ENCODE measurements around the gene MYO1E.

DNA sequence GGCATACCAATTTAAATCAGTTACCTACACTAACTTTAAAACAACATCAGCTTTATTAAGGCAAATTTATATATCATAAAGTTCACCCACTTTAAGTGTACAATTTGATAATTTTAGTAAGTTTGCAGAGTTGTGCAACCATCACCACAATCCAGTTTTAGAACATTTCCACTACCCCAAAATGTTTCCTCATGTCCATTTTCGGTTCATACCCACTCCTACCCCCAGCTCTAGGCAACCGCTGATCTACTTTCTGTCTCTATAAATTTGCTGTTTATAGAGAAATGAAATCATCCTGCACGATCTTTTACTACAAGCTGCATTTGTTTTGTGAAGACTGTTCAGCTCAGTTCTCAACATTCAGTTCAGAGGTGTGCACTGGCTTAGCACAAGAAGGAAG, 33.8 kb upstream of the MYO1E start:
- TF ChIP-seq, protein P1, sequence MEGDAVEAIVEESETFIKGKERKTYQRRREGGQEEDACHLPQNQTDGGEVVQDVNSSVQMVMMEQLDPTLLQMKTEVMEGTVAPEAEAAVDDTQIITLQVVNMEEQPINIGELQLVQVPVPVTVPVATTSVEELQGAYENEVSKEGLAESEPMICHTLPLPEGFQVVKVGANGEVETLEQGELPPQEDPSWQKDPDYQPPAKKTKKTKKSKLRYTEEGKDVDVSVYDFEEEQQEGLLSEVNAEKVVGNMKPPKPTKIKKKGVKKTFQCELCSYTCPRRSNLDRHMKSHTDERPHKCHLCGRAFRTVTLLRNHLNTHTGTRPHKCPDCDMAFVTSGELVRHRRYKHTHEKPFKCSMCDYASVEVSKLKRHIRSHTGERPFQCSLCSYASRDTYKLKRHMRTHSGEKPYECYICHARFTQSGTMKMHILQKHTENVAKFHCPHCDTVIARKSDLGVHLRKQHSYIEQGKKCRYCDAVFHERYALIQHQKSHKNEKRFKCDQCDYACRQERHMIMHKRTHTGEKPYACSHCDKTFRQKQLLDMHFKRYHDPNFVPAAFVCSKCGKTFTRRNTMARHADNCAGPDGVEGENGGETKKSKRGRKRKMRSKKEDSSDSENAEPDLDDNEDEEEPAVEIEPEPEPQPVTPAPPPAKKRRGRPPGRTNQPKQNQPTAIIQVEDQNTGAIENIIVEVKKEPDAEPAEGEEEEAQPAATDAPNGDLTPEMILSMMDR (IDR thresholded peaks at IDR 0.05; ENCODE audit: poor library complexity, severe bottlenecking): no peak
- TF ChIP-seq POLR2AphosphoS5 (IDR thresholded peaks at IDR 0.05) (no peak), EP300 (conservative IDR thresholded peaks at IDR 0.05; ENCODE audit: poor library complexity, severe bottlenecking) (no peak)
- TF ChIP-seq, protein P2, sequence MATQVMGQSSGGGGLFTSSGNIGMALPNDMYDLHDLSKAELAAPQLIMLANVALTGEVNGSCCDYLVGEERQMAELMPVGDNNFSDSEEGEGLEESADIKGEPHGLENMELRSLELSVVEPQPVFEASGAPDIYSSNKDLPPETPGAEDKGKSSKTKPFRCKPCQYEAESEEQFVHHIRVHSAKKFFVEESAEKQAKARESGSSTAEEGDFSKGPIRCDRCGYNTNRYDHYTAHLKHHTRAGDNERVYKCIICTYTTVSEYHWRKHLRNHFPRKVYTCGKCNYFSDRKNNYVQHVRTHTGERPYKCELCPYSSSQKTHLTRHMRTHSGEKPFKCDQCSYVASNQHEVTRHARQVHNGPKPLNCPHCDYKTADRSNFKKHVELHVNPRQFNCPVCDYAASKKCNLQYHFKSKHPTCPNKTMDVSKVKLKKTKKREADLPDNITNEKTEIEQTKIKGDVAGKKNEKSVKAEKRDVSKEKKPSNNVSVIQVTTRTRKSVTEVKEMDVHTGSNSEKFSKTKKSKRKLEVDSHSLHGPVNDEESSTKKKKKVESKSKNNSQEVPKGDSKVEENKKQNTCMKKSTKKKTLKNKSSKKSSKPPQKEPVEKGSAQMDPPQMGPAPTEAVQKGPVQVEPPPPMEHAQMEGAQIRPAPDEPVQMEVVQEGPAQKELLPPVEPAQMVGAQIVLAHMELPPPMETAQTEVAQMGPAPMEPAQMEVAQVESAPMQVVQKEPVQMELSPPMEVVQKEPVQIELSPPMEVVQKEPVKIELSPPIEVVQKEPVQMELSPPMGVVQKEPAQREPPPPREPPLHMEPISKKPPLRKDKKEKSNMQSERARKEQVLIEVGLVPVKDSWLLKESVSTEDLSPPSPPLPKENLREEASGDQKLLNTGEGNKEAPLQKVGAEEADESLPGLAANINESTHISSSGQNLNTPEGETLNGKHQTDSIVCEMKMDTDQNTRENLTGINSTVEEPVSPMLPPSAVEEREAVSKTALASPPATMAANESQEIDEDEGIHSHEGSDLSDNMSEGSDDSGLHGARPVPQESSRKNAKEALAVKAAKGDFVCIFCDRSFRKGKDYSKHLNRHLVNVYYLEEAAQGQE (IDR thresholded peaks at IDR 0.05; ENCODE audit: borderline replicate concordance): no peak
